Activated T-helper 9 cell treated with anti-CD3 and anti-CD28 coated beads, Interleukin-2, amount 50 U/mL, for 16 hours (primary cell): Measurements from ENCODE around the gene HCLS1.
"Not testable (repeated sequence)": the region's sequence is repeated elsewhere in the genome, so short reads cannot be mapped to it uniquely, and the experiment has no call there.

ENCODE experiments used
- DNase-seq: peaks from one replicate; pipeline ENCODE4 v3.0.0-alpha.2; 2020; ENCODE audit warnings: low read depth

HCLS1 gene

DNA sequence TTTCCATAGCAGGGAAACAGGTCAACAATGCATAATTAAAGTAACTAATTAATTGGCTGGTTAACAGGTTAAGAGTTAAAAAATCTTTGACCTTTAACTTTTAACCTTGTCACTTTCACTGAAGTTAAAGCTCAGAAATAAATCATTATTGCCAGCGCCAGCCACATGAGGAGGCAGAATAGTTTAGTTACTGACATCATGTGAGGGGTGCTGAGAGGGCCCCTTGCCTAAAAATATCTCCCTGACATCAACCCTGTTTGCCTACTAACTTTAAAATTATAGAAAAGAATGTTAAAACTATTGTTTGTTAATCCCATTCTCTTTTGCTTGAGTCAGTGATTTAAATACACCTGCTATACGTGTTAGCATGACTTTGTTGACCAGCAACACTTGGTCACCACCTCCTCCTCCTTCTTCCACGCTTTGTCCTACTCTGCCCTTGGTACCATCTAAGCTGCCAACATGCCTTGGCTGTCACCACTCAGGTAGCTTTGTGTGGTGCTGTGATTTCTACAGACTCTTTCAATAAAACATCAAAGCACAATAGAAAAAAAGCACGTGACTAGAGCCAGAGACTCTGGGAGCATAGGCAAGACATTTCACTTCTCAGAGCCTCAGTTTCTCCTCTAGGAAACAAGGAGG lies 64.8 kb downstream of the HCLS1 start:
- no peak for DNase-seq

- DNase-seq, result no peak
Measured at GRCh38 chr3:121594850-121595249, 65.9 kb downstream of the HCLS1 start.

DNA sequence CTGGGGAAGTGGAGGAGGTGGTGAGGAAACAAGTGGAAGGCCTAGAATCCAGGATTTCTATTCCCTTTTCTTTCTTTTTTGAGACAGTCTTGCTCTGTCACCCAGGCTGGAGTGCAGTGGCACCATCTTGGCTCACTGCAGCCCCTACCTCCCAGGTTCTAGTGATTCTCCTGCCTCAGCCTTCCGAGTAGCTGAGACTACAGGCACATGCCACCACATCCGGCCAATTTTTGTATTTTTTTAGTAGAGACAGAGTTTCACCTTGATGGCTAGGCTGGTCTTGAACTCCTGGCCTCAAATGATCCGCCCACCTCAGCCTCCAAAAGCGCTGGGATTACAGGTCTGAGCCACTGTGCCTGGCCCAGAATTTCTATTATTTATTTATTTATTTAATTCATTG lies 66.9 kb downstream of the HCLS1 start:
- not testable (repeated sequence) for DNase-seq

GRCh38 chr3:121592856-121593702 lies 67.6 kb downstream of the HCLS1 start, which contains the start of gene FBXO40:
TSS of gene FBXO40 (plus strand) at chr3:121593379. CDS start at chr3:121620576, 27,197 bp downstream.
- no peak for DNase-seq

DNA sequence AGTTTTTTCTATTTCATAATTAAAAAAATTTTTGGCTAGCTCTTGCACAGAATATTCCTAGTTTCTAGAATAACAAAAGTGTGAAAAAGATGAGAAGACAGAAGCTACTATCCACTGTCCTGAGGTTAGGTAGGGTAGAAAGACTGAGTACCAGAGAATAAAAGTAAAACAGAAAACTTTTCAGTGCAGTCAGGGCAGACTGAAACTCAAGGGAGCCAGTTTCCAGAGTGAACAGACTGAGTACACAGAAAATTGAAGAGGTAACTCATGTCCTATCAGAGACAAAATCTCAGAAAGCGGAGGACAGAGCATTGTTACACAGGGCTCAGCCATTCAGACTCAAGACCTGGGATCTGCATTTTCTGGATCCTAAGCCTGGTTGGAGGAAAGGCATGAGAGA lies 76.3 kb downstream of the HCLS1 start:
- DNase-seq, result no peak

DNA sequence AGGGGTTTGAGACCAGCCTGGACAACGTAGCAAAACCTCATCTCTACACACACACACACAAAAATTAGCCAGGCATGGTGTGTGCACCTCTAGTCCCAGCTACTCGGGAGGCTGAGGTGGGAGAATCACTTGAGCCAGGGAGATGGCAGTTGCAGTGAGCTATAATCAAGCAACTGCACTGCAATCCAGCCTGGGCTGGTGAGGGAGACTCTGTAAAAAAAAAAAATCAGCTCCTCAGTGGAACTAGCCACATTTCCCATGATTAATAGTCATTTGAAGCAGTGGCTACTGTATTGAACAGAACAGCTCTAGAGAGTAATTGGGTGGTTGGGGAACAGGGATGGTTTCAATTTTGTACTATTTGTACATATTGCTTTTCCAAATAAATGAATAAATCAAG lies 79.0 kb downstream of the HCLS1 start:
- no peak for DNase-seq
